Neutrophil (primary cell): ENCODE measurements around the gene TP73.

Source experiments
- H3K27ac ChIP-seq: fragments of 200-600 bp; sonication (generic); 2 replicates; pipeline ENCODE4 v1.5.1; 2016; ENCODE audit warnings: mild to moderate bottlenecking, moderate library complexity
- H3K27me3 ChIP-seq: fragments of 200-600 bp; sonication (generic); 2 replicates; pipeline ENCODE4 v1.6.0; 2016; ENCODE audit warnings: mild to moderate bottlenecking
- H3K36me3 ChIP-seq: fragments of 200-600 bp; sonication (generic); 2 replicates; pipeline ENCODE4 v1.5.1; 2017
- H3K4me1 ChIP-seq, 2 experiments: fragments of 200-600 bp in 1 of 2; sonication (generic) in 1 of 2; 1 replicate in 1 of 2; 2 replicates in 1 of 2; pipeline versions ENCODE4 v1.5.1 to v1.6.1; 2013 to 2016; ENCODE audit warnings: low read depth in 1 of 2, low read length in 1 of 2, mild to moderate bottlenecking in 1 of 2, moderate library complexity in 1 of 2; ENCODE audit not compliant: control insufficient read depth in 1 of 2, insufficient read depth in 1 of 2
- H3K4me3 ChIP-seq, 2 experiments: fragments of 200-600 bp in 1 of 2; sonication (generic) in 1 of 2; 1 replicate in 1 of 2; 2 replicates in 1 of 2; pipeline ENCODE4 v1.5.1; 2013 to 2016; ENCODE audit warnings: low read depth in 1 of 2, low read length in 1 of 2, mild to moderate bottlenecking in 1 of 2, moderate library complexity in 1 of 2
- H3K9me3 ChIP-seq: fragments of 200-600 bp; sonication (generic); 2 replicates; pipeline ENCODE4 v1.5.1; 2016
- TF ChIP-seq, protein P1 (sequence below): fragments of 200-600 bp; sonication (generic); IDR thresholded peaks from 2 replicates; pipeline ENCODE4 v1.5.1; 2016; ENCODE audit warnings: antibody characterized with exemption

The TP73 gene

DNA sequence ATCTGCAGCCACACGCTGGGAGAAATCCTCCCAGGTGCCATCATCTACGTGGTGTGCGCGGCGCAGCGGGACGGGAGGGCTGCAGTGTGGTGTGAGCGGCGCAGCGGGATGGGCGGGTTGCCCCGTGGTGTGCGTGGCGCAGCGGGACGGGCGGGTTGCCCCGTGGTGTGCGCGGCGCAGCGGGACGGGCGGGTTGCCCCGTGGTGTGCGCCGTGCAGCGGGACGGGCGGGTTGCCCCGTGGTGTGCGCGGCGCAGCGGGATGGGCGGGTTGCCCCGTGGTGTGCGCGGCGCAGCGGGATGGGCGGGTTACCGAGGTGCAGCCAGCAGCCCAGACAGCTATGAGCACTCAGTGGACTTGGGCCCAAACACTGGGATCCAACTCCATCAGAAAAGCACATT, 7.1 kb upstream of the TP73 start:
- Histone ChIP-seq H3K9me3 (no peaks in the 10 kb centered on the region), H3K4me1 (peaks cover 42 to 47% of the 10 kb centered on the region in 2 experiments), H3K36me3 (peaks cover 60% of the 10 kb centered on the region), H3K27ac (no peak overlapping the region), H3K4me3 (no peak overlapping the region), H3K27me3 (peaks cover 3% of the 10 kb centered on the region)
- TF ChIP-seq, protein P1, sequence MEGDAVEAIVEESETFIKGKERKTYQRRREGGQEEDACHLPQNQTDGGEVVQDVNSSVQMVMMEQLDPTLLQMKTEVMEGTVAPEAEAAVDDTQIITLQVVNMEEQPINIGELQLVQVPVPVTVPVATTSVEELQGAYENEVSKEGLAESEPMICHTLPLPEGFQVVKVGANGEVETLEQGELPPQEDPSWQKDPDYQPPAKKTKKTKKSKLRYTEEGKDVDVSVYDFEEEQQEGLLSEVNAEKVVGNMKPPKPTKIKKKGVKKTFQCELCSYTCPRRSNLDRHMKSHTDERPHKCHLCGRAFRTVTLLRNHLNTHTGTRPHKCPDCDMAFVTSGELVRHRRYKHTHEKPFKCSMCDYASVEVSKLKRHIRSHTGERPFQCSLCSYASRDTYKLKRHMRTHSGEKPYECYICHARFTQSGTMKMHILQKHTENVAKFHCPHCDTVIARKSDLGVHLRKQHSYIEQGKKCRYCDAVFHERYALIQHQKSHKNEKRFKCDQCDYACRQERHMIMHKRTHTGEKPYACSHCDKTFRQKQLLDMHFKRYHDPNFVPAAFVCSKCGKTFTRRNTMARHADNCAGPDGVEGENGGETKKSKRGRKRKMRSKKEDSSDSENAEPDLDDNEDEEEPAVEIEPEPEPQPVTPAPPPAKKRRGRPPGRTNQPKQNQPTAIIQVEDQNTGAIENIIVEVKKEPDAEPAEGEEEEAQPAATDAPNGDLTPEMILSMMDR, result no peak

GRCh38 chr1:3645666-3646355, 6.5 kb upstream of the TP73 start:
- H3K4me1 ChIP-seq, result peaks cover 48 to 52% of the 10 kb centered on the region in 2 experiments
- H3K9me3 ChIP-seq, result no peaks in the 10 kb centered on the region
- H3K4me3 ChIP-seq, result no peak overlapping the region
- peaks cover 54% of the 10 kb centered on the region for H3K36me3 ChIP-seq
- H3K27ac ChIP-seq, result peak overlapping the region; percentile 78
- H3K27me3 ChIP-seq, result peaks cover 8% of the 10 kb centered on the region
- TF ChIP-seq, protein P1, result no peak

DNA sequence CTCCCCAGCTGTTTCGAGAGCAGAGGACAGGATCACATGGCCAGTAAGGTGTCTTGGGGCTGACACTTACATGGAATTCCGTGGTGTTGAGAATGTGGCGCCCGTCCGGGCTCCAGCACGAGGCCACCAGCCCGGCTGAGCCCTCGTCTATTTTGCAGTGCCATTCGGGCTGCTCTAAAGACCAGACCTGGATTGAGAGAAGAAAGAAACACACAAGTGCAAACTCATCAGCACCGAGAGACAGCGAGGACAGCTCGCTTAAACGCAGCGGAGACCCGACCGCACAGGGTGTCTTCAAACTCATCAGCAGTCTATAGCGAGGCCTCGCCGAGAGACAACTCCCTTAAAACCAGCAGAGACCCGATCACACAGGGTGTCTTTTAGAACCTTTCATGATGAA, 5.7 kb upstream of the TP73 start:
- peaks cover 46% of the 10 kb centered on the region for H3K36me3 ChIP-seq
- peak overlapping the region; percentile 78 for H3K27ac ChIP-seq
- TF ChIP-seq, protein P1, result no peak
- no peaks in the 10 kb centered on the region for H3K9me3 ChIP-seq
- peaks cover 56 to 60% of the 10 kb centered on the region in 2 experiments for H3K4me1 ChIP-seq
- H3K27me3 ChIP-seq, result peaks cover 16% of the 10 kb centered on the region
- H3K4me3 ChIP-seq, result no peak overlapping the region

DNA sequence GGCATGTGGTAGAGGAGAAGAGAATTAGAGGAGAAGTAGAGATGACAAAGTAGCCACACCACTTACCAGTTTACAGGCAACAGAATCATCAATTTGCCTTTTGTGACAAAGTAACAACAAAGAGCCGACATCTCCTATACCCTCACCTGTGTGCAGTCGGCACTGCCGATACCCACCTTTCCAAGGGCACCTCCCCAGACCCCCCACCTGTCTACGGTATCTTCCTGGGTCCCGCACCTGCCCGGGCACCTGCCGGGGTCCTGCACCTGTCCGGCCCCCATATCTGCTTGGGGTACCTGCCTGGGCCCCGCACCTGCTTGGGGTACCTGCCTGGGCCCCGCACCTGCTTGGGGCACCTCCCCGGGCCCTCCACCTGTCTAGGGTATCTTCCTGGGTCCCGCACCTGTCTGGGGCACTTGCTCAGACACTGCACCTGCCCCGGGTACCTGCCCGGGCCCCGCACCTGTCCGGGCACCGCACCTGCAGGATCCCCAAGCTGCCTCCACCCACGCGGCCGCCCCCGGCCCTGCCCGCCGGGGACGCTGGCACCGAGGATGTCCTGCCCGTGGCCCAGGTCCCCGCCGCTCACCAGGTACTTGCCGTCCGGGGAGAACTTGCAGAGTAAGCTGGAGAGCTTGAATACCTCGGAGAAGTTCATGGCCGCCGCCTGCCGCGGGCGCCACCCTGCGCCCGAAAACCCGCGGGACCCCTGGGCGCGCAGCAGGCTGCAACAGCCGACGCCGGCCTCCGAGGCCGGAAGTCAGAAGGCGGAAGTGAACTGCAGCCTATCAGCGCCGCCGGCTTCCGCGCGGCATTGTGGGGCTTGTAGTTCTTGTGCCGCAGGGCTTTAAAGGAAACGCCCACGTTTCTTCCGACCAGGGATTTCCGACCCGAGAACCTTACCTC, 2.7 kb upstream of the TP73 start, which contains the start of gene WRAP73:
WRAP73 (minus strand) TSS at position 762 of the 906 bp plus-strand sequence; CDS start at position 658, 104 bp downstream.
- TF ChIP-seq, protein P1, result peak; percentile 54
- peaks cover 70 to 77% of the 10 kb centered on the region in 2 experiments for H3K4me1 ChIP-seq
- peaks cover 24% of the 10 kb centered on the region for H3K36me3 ChIP-seq
- H3K4me3 ChIP-seq, result peak within 1 kb of the TSS; percentile 89
- H3K27me3 ChIP-seq, result peaks cover 46% of the 10 kb centered on the region
- no peaks in the 10 kb centered on the region for H3K9me3 ChIP-seq
- H3K27ac ChIP-seq, result peak within 1 kb of the TSS; percentile 66

DNA sequence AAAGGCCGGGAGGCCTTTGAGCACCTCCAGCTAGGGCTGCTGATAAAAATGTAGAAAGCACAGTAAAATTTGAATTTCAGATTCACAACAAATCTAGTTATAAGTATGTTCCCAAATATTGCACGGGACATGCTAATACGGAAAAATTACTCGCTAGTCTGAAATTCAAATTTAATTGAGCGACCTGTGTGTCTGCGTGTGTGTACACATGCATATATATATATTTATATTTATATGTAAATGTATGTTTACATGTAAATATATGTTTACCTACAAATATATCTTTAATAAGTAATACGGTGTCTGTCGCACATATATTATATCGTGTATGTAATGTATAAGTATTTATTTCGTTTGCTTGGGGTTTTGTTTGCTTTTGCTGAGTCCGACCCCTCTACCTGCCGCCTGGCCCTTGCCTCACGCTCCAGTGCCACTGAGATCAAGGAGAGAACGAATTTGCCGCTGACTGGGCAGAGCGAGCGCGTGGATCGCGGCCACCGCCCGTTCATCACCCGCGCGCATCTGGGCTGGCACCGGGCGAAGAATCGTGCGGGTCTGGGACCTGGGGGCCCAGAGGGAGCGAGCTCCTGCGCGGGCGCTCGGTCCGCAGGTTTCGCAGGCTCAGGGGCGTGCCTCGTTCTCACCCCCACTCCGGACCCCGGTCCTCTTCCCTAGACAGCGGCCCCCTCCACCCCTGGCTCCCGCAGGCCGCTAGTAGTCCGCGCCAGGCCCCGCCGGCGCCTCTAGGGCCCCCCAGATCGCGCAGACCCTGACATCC, 1.9 kb upstream of the TP73 start:
- H3K27ac ChIP-seq, result peak overlapping the region; percentile 66
- peaks cover 55% of the 10 kb centered on the region for H3K27me3 ChIP-seq
- H3K4me3 ChIP-seq, result peak overlapping the region; percentile 89
- TF ChIP-seq, protein P1, result no peak
- peaks cover 70 to 77% of the 10 kb centered on the region in 2 experiments for H3K4me1 ChIP-seq
- peaks cover 16% of the 10 kb centered on the region for H3K36me3 ChIP-seq
- no peaks in the 10 kb centered on the region for H3K9me3 ChIP-seq
